GM20000 (cell line): ENCODE results near the gene ABCB9.

Experiments
- DNase-seq: peaks from one replicate; pipeline ENCODE4 v3.0.0; 2012; ENCODE audit warnings: low spot score
- CTCF ChIP-seq: IDR thresholded peaks from 2 replicates; pipeline ENCODE4 v1.5.1; 2012; ENCODE audit warnings: mild to moderate bottlenecking, control low read depth; ENCODE audit errors: extremely low read depth, missing control alignments

The ABCB9 gene

GRCh38 chr12:122928404-122929147, 37.7 kb downstream of the ABCB9 start:
- no peak for TF ChIP-seq CTCF
- DNase-seq, result no peak

GRCh38 chr12:122927756-122928403, 38.4 kb downstream of the ABCB9 start:
- no peak for TF ChIP-seq CTCF
- no peak for DNase-seq

GRCh38 chr12:122921917-122922316, 44.3 kb downstream of the ABCB9 start:
- TF ChIP-seq CTCF, result no peak
- DNase-seq, result no peak

- DNase-seq, result no peak
- no peak for TF ChIP-seq CTCF
Observed at GRCh38 chr12:122920687-122921086, 45.6 kb downstream of the ABCB9 start.

GRCh38 chr12:122918827-122919226, 47.4 kb downstream of the ABCB9 start:
- no peak for DNase-seq
- no peak for TF ChIP-seq CTCF

- DNase-seq, result no peak
- TF ChIP-seq CTCF, result no peak
Observed at GRCh38 chr12:122917507-122918121, 48.6 kb downstream of the ABCB9 start.
